Stimulated activated CD8-positive, alpha-beta memory T cell treated with anti-CD3 and anti-CD28 coated beads, Interleukin-7, amount 100 ng/mL, for 1 hour (primary cell): ENCODE results near the gene BCKDHB.
"Not testable (repeated sequence)": the region's sequence is repeated elsewhere in the genome, so short reads cannot be mapped to it uniquely, and the experiment has no call there.

ENCODE experiments used
- DNase-seq, 2 donors: peaks; one replicate each; pipeline ENCODE4 v3.0.0-alpha.2; 2020; ENCODE audit warnings: low read depth in 2 of 2

BCKDHB gene

DNA sequence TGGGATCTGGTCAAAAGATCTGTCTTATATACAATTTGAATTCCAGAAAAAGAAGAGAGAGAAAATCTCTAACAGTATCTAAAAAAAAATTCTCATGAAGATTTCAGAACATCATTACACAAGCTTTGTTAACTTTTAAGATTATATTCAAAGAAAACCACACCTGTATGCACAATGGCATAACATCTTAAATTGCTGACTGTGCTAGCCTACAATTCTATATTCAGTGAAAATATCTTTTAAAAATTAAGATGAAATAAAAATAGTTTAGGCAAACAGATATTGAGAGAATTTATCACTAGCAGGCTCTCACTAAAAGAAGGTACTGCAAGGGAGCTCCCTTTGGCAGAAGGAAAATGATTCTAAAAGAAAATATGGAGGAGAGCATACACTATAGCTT is 100.3 kb downstream of the BCKDHB start:
- no peak for DNase-seq

DNA sequence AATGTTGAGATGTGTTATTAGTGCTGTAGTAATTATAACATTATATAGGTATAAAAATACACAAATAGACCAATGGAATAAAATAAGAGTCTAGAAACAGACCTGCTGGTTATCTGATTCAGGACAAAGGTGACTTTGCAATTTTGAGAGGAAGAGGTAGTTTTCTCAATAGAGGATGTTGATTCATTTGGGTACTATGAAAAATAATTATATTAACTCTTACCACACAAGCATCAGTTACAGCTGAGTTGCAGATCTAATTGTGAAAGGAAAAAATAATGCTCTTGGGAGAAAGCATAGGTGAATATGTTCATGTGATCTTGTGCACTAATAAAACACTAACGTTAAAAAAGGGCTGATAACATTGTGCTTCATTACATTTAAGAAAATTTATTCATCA is 103.0 kb downstream of the BCKDHB start:
- DNase-seq = no peak

GRCh38 chr6:80210618-80211017 is 104.1 kb downstream of the BCKDHB start:
- DNase-seq = no peak

DNA sequence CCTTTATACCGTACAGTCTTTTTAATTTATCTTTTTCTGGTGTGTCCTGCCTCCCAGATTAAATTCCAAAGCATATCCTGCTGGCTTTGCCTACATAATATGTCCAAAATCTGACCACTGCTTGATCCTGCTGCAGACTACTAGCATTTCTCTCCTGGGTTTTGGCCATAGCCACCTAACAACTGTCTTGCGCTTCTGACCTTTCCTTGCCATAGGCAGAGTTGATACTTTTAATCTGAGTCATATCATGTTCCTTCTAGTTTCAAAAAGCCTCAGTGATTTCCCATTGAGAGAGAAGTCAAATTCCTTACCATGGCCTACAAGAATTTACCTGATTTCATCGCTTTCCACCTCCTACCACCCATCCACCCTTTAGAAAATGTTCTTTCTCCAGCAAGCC is 104.8 kb downstream of the BCKDHB start:
- no peak for DNase-seq

- DNase-seq = not testable (repeated sequence)
These were observed 105.4 kb downstream of the BCKDHB start for GRCh38 chr6:80211890-80212289.

GRCh38 chr6:80214436-80215022 is 108.1 kb downstream of the BCKDHB start:
- DNase-seq = no peak

- DNase-seq = no peak
These were observed 108.6 kb downstream of the BCKDHB start for GRCh38 chr6:80215063-80215462.

- DNase-seq = no peak
These were observed 111.3 kb downstream of the BCKDHB start for GRCh38 chr6:80217794-80218193.

DNA sequence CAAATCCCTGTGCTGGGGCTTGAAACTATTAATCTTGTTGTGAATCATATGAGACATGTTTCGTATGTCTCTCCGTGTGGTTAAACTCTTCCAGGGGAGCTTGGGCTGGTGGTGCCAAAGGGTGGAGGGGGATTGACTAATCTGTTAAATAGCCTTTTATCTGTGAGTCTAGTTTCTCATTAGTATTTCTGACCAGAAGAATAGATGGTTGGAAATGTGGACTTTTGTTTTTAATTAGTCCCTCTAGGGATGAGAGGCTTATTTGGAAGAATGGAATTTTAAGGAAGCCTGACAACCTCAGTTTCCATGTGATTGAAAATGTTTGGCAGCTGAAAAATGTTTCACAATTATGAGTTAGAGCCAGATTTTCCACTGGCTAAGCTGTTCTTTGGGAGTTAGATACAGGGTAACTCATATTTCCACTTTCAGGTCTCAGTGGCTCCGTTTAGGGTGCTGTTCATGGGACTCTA is 117.3 kb downstream of the BCKDHB start:
- no peak for DNase-seq

- no peak for DNase-seq
These were observed 119.7 kb downstream of the BCKDHB start for GRCh38 chr6:80226151-80226550.

- DNase-seq = no peak
These were observed 120.2 kb downstream of the BCKDHB start for GRCh38 chr6:80226699-80227098.

GRCh38 chr6:80227545-80228105 is 121.2 kb downstream of the BCKDHB start:
- no peak for DNase-seq

- no peak for DNase-seq
These were observed 126.8 kb downstream of the BCKDHB start for GRCh38 chr6:80233262-80233661.

- no peak for DNase-seq
These were observed 127.5 kb downstream of the BCKDHB start for GRCh38 chr6:80233958-80234357.

GRCh38 chr6:80234401-80234800 is 127.9 kb downstream of the BCKDHB start:
- no peak for DNase-seq

DNA sequence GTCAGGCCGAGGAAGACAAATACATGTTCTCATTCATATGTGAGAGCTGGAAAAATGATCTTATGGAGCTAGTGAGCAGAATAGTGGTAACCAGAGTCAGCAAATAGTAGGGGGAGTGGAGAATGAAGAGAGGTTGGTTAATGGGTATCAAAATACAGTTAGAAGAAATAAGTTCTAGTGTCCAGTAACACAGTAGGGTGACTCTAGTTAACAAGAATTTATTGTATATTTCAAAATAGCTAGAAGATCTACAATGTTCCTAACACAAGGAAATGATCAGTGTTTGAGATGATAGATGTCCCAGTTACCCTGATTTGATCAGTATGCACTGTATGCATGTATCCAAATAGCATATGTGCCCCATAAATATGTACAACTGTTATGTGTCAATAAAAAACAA is 128.4 kb downstream of the BCKDHB start:
- no peak for DNase-seq

GRCh38 chr6:80235647-80236046 is 129.2 kb downstream of the BCKDHB start:
- DNase-seq = no peak

DNA sequence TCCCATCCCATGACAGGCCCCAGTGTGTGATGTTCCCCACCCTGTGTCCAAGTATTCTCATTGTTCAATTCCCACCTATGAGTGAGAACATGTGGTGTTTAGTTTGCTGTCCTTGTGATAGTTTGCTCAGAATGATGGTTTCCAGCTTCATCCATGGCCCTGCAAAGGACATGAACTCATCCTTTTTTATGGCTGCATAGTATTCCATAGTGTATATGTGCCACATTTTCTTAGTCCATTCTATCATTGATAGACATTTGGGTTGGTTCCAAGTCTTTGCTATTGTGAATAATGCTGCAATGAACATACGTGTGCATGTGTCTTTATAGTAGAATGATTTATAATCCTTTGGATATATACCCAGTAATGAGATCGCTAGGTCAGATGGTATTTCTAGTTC is 132.3 kb downstream of the BCKDHB start:
- DNase-seq = not testable (repeated sequence)

GRCh38 chr6:80245043-80245442 is 138.6 kb downstream of the BCKDHB start:
- no peak for DNase-seq

DNA sequence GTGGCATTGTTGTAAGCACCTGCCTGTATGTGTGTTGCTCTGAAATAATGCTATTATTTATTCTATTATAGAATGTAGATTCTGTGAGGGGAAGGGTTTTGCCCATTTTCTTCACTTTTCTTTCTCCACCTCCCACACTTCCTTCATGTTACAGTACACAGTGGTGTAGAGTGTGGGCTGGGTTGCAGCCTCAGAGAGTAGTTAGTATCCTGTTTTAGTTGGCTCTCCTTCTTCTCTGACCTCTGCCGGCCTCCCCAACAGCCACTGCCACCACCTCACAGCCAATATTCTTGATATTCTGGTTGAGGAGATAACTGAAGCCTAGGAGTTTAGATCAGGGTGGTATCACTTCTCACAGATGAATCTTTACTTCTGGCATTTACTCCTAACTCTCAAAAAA is 143.4 kb downstream of the BCKDHB start:
- DNase-seq = no peak

GRCh38 chr6:80250391-80250997 is 144.0 kb downstream of the BCKDHB start:
- DNase-seq = no peak

GRCh38 chr6:80251321-80251720 is 144.8 kb downstream of the BCKDHB start:
- DNase-seq = no peak

GRCh38 chr6:80254716-80255115 is 148.2 kb downstream of the BCKDHB start:
- DNase-seq = no peak

DNA sequence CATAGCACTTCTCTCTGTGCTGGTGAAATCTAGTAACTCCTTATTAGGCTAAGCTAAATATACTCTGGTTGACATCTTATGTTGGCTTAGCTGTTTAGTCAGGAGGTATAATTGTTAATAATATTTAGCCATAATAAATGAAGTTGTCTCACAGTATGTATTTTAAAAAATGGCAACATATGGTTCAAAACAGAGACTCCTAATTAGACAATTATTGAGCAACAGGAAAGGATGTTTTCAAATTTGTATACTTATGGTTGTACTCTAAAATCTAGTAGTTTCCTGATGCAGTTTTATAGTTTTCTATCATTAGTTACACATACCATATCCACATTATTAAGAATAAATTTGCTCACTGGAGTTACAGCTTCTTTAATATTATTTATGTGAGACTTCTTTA is 150.2 kb downstream of the BCKDHB start:
- DNase-seq = no peak
